AG09309 (cell line): ENCODE data around the gene WDFY4.

Experiments used
- DNase-seq: peaks from one replicate; pipeline ENCODE4 v3.0.0-alpha.2; 2010; ENCODE audit warnings: low read depth
- H3K4me3 ChIP-seq: 2 replicates; pipeline ENCODE4 v1.5.1; 2011; ENCODE audit warnings: mild to moderate bottlenecking, low read depth, low read length, moderate library complexity; ENCODE audit not compliant: control insufficient read depth
- CTCF ChIP-seq: IDR thresholded peaks from 2 replicates; pipeline ENCODE4 v1.5.1; 2011; ENCODE audit warnings: mild to moderate bottlenecking, low read depth, low read length, inconsistent platforms; ENCODE audit not compliant: insufficient read depth, control insufficient read depth; ENCODE audit errors: missing control alignments

The WDFY4 gene

GRCh38 chr10:48903151-48903550 lies 218.5 kb downstream of the WDFY4 start:
- no peak for DNase-seq
- no peak for TF ChIP-seq CTCF
- H3K4me3 ChIP-seq = no peak overlapping the region

- TF ChIP-seq CTCF = no peak
Measured at GRCh38 chr10:48904861-48905260, 220.2 kb downstream of the WDFY4 start.

GRCh38 chr10:48905311-48905710 lies 220.6 kb downstream of the WDFY4 start:
- H3K4me3 ChIP-seq = no peak overlapping the region
- no peak for DNase-seq
- no peak for TF ChIP-seq CTCF

More at GRCh38 chr10:48904861-48905260, 220.2 kb downstream of the WDFY4 start:
- H3K4me3 ChIP-seq = no peak overlapping the region
- no peak for DNase-seq

- no peak for DNase-seq
- no peak for TF ChIP-seq CTCF
Measured at GRCh38 chr10:48906841-48907240, 222.2 kb downstream of the WDFY4 start.

GRCh38 chr10:48907730-48908129 lies 223.1 kb downstream of the WDFY4 start:
- no peak for TF ChIP-seq CTCF
- H3K4me3 ChIP-seq = no peak overlapping the region
- no peak for DNase-seq

More at GRCh38 chr10:48906841-48907240, 222.2 kb downstream of the WDFY4 start:
- H3K4me3 ChIP-seq = no peak overlapping the region

- H3K4me3 ChIP-seq = no peak overlapping the region
- no peak for TF ChIP-seq CTCF
- no peak for DNase-seq
Measured at GRCh38 chr10:48910548-48910947, 225.9 kb downstream of the WDFY4 start.

- TF ChIP-seq CTCF = no peak
- no peak overlapping the region for H3K4me3 ChIP-seq
- DNase-seq = no peak
Measured at GRCh38 chr10:48913674-48914073, 229.0 kb downstream of the WDFY4 start.
